Peyer's patch (tissue), 4 donors: ENCODE data around the gene PGGHG. TPM values are rescaled to one million over a fixed set of nuclear protein-coding genes. Genes with fewer than 3 reads are reported as not detected.
"Not testable (repeated sequence)": the region's sequence is repeated elsewhere in the genome, so short reads cannot be mapped to it uniquely, and the experiment has no call there.

ENCODE experiments used
- DNase-seq, 3 donors: peaks; one replicate each; pipeline ENCODE4 v3.0.0-alpha.2; 2017 to 2019
- H3K27ac ChIP-seq, 4 donors: fragments of 200-600 bp; sonication (generic); one replicate each; pipeline ENCODE4 v1.5.1; 2016 to 2019
- H3K27me3 ChIP-seq, 2 donors: fragments of 200-600 bp; sonication (generic); one replicate each; pipeline ENCODE4 v1.5.1; 2019
- H3K36me3 ChIP-seq, 3 donors: fragments of 200-600 bp; sonication (generic); one replicate each; pipeline ENCODE4 v1.5.1; 2016 to 2019
- H3K4me1 ChIP-seq, 4 donors: fragments of 200-600 bp; sonication (generic); one replicate each; pipeline ENCODE4 v1.5.1; 2016 to 2019
- H3K4me3 ChIP-seq, 4 donors: fragments of 200-600 bp; sonication (generic); 1 replicate in 3 of 4; 2 replicates in 1 of 4; pipeline ENCODE4 v1.5.1; 2016 to 2019; ENCODE audit warnings: mild to moderate bottlenecking in 1 of 4
- H3K9me3 ChIP-seq, 4 donors: fragments of 200-600 bp; sonication (generic); one replicate each; pipeline ENCODE4 v1.5.1; 2016 to 2019; ENCODE audit warnings: mild to moderate bottlenecking in 1 of 4
- POLR2A ChIP-seq, 2 donors: fragments of 450-650 bp; IDR thresholded peaks; one replicate each; pipeline ENCODE4 v1.5.1; 2017; ENCODE audit warnings: antibody characterized with exemption in 2 of 2, mild to moderate bottlenecking in 2 of 2, moderate library complexity in 2 of 2
- total RNA-seq, 4 donors: library from RNA; depleted of rRNA; stranded (reverse); fragments of >200 nt; gene quantifications; one replicate each; pipeline ENCODE4 v1.1.0, GENCODE V29; 2016
- TF ChIP-seq, protein P1 (sequence below), 6 experiments: fragments of 450-650 bp in 4 of 6; fragments of 200-600 bp in 2 of 6; sonication (generic) in 1 of 6; IDR thresholded peaks; one replicate each; pipeline ENCODE4 v1.5.1; 2017 to 2019; ENCODE audit warnings: antibody characterized with exemption in 6 of 6, mild to moderate bottlenecking in 3 of 6, moderate library complexity in 1 of 6

The PGGHG gene
- total RNA-seq, 4 donors from 2014 or later: 94.2 to 385 (median 317) TPM

DNA sequence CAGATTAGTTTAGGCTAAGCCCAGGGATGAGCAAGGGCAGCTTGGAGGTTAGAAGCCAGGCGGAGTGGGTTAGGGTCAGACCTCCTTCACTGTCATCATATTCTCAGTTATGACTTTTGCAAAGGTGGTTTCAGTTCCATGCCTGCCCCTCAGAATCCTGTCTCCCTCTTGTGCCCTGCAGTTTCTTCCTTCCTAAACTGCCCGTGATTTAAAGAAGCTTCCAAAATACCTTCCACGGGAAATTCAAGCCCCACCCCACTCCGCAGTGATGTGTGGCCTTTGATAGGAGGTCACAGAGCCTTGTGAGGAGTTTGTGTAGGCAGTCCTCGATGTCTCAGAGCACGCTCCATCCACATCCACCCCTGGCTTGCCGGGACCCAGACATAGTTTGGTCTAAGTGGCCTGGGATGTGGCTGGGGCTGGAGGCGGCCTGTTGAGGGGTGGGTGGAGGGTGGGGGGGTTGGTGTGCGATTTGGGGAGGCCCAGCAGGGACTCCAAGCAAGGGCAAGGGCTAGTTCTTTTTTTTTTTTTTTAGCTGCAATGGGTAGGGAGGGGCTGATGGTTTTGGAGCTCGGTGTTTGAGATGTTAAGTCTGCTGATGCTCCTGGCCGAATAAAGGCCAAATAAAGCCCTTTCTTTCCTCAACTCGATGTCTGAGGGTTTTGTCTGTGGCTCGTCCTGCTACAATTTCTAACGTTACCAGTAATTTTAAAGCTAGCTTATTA, 23.3 kb downstream of the PGGHG start:
- DNase-seq: peak in 2 of 3 donors; percentile 43 to 61
- peaks cover 0 to 58% (median 21%) of the 10 kb centered on the region in 4 donors for H3K4me1 ChIP-seq
- no peaks in the 10 kb centered on the region for H3K27me3 ChIP-seq
- H3K36me3 ChIP-seq: no peaks in the 10 kb centered on the region
- H3K9me3 ChIP-seq: no peaks in the 10 kb centered on the region
- TF ChIP-seq POLR2A (IDR thresholded peaks at IDR 0.05): no peak
- TF ChIP-seq, protein P1, sequence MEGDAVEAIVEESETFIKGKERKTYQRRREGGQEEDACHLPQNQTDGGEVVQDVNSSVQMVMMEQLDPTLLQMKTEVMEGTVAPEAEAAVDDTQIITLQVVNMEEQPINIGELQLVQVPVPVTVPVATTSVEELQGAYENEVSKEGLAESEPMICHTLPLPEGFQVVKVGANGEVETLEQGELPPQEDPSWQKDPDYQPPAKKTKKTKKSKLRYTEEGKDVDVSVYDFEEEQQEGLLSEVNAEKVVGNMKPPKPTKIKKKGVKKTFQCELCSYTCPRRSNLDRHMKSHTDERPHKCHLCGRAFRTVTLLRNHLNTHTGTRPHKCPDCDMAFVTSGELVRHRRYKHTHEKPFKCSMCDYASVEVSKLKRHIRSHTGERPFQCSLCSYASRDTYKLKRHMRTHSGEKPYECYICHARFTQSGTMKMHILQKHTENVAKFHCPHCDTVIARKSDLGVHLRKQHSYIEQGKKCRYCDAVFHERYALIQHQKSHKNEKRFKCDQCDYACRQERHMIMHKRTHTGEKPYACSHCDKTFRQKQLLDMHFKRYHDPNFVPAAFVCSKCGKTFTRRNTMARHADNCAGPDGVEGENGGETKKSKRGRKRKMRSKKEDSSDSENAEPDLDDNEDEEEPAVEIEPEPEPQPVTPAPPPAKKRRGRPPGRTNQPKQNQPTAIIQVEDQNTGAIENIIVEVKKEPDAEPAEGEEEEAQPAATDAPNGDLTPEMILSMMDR (IDR thresholded peaks at IDR 0.05): no peak
- H3K27ac ChIP-seq: peak overlapping the region; percentile 83 to 94 (median 90)
- peak overlapping the region in 3 of 4 donors; percentile 26 to 48 (median 35) for H3K4me3 ChIP-seq

DNA sequence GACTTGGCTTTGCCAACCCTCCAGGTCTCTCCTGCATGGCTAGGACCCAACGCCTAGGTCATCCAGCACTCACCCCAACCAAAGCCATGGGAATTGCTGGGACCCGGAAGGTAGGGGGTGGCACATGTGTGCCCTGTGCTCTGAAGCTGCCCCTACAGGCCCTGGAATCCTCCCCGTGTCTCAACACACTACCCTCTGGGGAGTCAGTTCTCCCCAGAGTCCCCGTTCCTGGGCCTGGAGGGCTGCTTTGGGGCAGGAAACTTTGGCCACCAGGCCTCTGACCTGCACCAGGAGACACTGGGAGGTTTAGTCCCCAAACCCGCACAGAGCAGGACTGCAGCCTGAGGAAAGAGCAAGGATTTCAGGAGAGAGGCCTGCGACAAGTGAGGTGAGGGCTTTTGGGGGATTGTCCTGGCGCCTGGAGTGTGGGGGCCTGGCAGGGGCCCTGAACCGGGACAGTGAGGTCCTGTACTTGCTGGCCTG, 24.4 kb downstream of the PGGHG start:
- H3K27ac ChIP-seq: peak overlapping the region; percentile 83 to 94 (median 90)
- H3K9me3 ChIP-seq: no peaks in the 10 kb centered on the region
- no peaks in the 10 kb centered on the region for H3K36me3 ChIP-seq
- TF ChIP-seq, protein P1 (IDR thresholded peaks at IDR 0.05): no peak
- no peak for TF ChIP-seq POLR2A (IDR thresholded peaks at IDR 0.05)
- H3K4me1 ChIP-seq: peaks cover 0 to 56% (median 21%) of the 10 kb centered on the region in 4 donors
- peak in 1 of 3 donors; percentile 57 for DNase-seq
- peak overlapping the region; percentile 43 to 66 (median 54) for H3K4me3 ChIP-seq
- H3K27me3 ChIP-seq: no peaks in the 10 kb centered on the region

DNA sequence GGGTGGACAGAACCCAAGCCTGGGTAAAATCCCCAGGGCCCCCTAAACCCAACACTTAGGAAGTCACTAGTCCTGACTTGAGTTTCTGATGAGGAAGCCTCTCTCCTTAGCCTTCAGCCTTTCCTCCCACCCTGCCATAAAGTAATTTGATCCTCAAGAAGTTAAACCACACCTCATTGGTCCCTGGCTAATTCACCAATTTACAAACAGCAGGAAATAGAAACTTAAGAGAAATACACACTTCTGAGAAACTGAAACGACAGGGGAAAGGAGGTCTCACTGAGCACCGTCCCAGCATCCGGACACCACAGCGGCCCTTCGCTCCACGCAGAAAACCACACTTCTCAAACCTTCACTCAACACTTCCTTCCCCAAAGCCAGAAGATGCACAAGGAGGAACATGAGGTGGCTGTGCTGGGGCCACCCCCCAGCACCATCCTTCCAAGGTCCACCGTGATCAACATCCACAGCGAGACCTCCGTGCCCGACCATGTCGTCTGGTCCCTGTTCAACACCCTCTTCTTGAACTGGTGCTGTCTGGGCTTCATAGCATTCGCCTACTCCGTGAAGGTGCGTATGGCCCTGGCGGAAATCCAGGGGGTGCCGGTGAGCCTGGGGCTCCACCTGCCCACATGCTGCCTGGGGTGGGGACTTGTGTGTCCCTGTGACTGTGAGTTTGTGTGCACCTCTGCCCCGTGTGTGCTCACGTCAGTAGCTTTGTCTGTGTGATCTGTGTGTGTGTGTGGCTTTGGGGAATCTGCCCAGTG, 25.0 kb downstream of the PGGHG start, which contains the start of gene IFITM1:
IFITM1 (plus strand) TSS at position 254 of the 767 bp plus-strand sequence; CDS start at position 385, 131 bp downstream.
- peak; percentile 69 to 72 for TF ChIP-seq POLR2A (IDR thresholded peaks at IDR 0.05)
- TF ChIP-seq, protein P1 (IDR thresholded peaks at IDR 0.05): no peak
- DNase-seq: peak; percentile 69 to 88 (median 80)

DNA sequence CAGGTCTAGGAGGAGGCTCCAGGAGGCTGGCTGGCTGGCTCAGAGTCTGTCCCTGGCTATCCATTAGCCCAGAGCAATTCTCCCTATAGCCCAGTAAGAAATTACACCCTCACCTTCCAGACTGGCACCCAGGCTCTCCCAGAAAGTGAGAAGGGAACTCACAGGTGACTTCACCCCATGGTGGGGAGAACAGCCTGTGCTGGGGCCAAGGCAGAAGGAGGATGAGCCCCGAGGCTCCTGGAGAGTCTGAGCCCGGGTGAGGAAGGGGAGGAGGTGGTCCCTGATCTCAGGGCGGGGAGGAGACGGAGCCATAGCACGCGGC, 25.6 kb downstream of the PGGHG start:
- not testable (repeated sequence) for DNase-seq, H3K9me3 ChIP-seq, H3K27me3 ChIP-seq, H3K36me3 ChIP-seq
- Histone ChIP-seq H3K27ac (peak overlapping the region; percentile 83 to 94 (median 90)), H3K4me1 (peaks cover 0 to 50% (median 20%) of the 10 kb centered on the region in 4 donors), H3K4me3 (peak overlapping the region; percentile 43 to 66 (median 54))
- TF ChIP-seq POLR2A (IDR thresholded peaks at IDR 0.05): peak in 1 of 2 donors; percentile 35

More for the DNA sequence above, 25.0 kb downstream of the PGGHG start, which contains the start of gene IFITM1:
- Histone ChIP-seq H3K9me3 (no peaks in the 10 kb centered on the region), H3K27me3 (no peaks in the 10 kb centered on the region), H3K4me1 (peaks cover 0 to 56% (median 21%) of the 10 kb centered on the region in 4 donors), H3K4me3 (peak within 1 kb of the TSS; percentile 43 to 66 (median 54)), H3K36me3 (no peaks in the 10 kb centered on the region), H3K27ac (peak within 1 kb of the TSS; percentile 83 to 94 (median 90))

DNA sequence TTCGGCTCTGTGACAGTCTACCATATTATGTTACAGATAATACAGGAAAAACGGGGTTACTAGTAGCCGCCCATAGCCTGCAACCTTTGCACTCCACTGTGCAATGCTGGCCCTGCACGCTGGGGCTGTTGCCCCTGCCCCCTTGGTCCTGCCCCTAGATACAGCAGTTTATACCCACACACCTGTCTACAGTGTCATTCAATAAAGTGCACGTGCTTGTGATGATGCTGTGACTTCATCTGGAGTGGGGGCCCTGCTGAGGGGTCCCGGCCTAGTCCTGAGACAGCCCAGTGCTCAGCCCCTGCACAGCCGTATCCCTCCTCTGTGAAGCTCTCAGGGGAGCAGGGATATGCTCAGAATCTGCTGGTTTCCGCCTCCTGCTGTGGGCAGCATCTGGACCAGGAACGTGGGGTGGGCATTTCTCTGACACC, 26.1 kb downstream of the PGGHG start:
- H3K27ac ChIP-seq: peak overlapping the region; percentile 83 to 94 (median 90)
- H3K4me3 ChIP-seq: peak overlapping the region; percentile 43 to 66 (median 54)
- peaks cover 0 to 49% (median 20%) of the 10 kb centered on the region in 4 donors for H3K4me1 ChIP-seq
- peak in 2 of 3 donors; percentile 61 to 67 for DNase-seq
- H3K36me3 ChIP-seq: no peaks in the 10 kb centered on the region
- H3K27me3 ChIP-seq: no peaks in the 10 kb centered on the region
- no peak for TF ChIP-seq POLR2A (IDR thresholded peaks at IDR 0.05)
- TF ChIP-seq, protein P1 (IDR thresholded peaks at IDR 0.05): no peak
- H3K9me3 ChIP-seq: no peaks in the 10 kb centered on the region
